PC-9 (cell line): ENCODE results near the gene UGGT2.
"Not testable (repeated sequence)": the region's sequence is repeated elsewhere in the genome, so short reads cannot be mapped to it uniquely, and the experiment has no call there.

Experiments
- EZH2 ChIP-seq: fragments of 200-600 bp; sonication (generic); IDR thresholded peaks from 2 replicates; pipeline ENCODE4 v1.8.0; 2017; ENCODE audit warnings: antibody characterized with exemption, low read depth
- TF ChIP-seq, protein P1 (sequence below): fragments of 200-600 bp; sonication (generic); conservative IDR thresholded peaks from 2 replicates; pipeline ENCODE4 v1.6.1; 2017; ENCODE audit warnings: mixed run types, antibody characterized with exemption, mild to moderate bottlenecking, moderate library complexity

DNA sequence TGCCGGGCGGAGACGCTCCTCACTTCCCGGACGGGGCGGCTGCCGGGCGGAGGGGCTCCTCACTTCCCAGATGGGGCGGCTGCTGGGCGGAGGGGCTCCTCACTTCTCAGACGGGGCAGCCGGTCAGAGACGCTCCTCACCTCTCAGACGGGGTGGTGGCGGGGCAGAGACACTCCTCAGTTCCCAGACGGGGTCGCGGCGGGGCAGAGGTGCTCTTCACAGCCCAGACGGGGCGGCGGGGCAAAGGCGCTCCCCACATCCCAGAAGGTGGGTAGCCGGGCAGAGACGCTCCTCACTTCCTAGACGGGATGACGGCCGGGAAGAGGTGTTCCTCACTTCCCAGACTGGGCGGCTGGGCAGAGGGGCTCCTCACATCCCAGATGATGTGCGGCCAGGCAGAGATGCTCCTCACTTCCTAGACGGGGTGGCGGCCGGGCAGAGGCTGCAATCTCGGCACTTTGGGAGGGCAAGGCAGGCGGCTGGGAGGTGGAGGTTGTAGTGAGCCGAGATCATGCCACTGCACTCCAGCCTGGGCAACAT is 124.8 kb downstream of the UGGT2 start:
- TF ChIP-seq, protein P1, sequence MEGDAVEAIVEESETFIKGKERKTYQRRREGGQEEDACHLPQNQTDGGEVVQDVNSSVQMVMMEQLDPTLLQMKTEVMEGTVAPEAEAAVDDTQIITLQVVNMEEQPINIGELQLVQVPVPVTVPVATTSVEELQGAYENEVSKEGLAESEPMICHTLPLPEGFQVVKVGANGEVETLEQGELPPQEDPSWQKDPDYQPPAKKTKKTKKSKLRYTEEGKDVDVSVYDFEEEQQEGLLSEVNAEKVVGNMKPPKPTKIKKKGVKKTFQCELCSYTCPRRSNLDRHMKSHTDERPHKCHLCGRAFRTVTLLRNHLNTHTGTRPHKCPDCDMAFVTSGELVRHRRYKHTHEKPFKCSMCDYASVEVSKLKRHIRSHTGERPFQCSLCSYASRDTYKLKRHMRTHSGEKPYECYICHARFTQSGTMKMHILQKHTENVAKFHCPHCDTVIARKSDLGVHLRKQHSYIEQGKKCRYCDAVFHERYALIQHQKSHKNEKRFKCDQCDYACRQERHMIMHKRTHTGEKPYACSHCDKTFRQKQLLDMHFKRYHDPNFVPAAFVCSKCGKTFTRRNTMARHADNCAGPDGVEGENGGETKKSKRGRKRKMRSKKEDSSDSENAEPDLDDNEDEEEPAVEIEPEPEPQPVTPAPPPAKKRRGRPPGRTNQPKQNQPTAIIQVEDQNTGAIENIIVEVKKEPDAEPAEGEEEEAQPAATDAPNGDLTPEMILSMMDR = not testable (repeated sequence)
- TF ChIP-seq EZH2 = not testable (repeated sequence)
